B cell (primary cell): ENCODE measurements around the gene CAMTA1. TPM values are rescaled to one million over a fixed set of nuclear protein-coding genes. Genes with fewer than 3 reads are reported as not detected.

Experiments
- ATAC-seq: fragments of 200-7000 bp; cut with Tn5 transposase; one replicate; pipeline ENCODE4 v1.10.0; 2021; ENCODE audit warnings: low read depth, mild to moderate bottlenecking, moderate number of reproducible peaks, moderate library complexity
- CTCF ChIA-PET: fragments of 350-600 bp; sonication (Branson Sonifier 250); formaldehyde crosslinking; loops from one replicate; lab custom pipeline; 2021; ENCODE audit warnings: antibody characterized with exemption, inconsistent platforms; lab: Charles Lee
- POLR2A ChIA-PET: fragments of 350-600 bp; sonication (Branson Sonifier 250); formaldehyde crosslinking; loops from one replicate; lab custom pipeline; 2021; ENCODE audit warnings: antibody characterized with exemption; lab: Charles Lee
- DNase-seq: peaks from one replicate; pipeline ENCODE4 v3.0.0; 2013
- H2AFZ ChIP-seq: 2 replicates; pipeline ENCODE4 v1.6.1; 2012; ENCODE audit warnings: mild to moderate bottlenecking, low read depth, low read length; ENCODE audit not compliant: insufficient read depth, poor library complexity, severe bottlenecking
- H3K27ac ChIP-seq, 2 donors: 1 replicate in 1 of 2; 2 replicates in 1 of 2; pipeline ENCODE4 v1.5.1; 2012 to 2013; ENCODE audit warnings: low read length in 2 of 2, mild to moderate bottlenecking in 2 of 2, moderate library complexity in 1 of 2
- H3K27me3 ChIP-seq, 4 experiments: fragments of 200-600 bp in 1 of 4; sonication (generic) in 1 of 4; replicated peaks in 1 of 4; 1 replicate in 2 of 4; 2 replicates in 2 of 4; pipeline versions ENCODE4 v1.6.1 to v1.7.0; 2013 to 2016; ENCODE audit warnings: low read length in 3 of 4, mild to moderate bottlenecking in 2 of 4, mixed read lengths in 1 of 4, moderate library complexity in 1 of 4; ENCODE audit not compliant: insufficient read depth in 4 of 4, control insufficient read depth in 3 of 4; ENCODE audit errors: control extremely low read depth in 1 of 4
- H3K36me3 ChIP-seq, 2 experiments: replicated peaks in 1 of 2; 1 replicate in 1 of 2; 2 replicates in 1 of 2; pipeline versions ENCODE4 v1.6.1 to v1.7.1; 2013; ENCODE audit warnings: low read length in 1 of 2; ENCODE audit not compliant: insufficient read depth in 2 of 2, control insufficient read depth in 1 of 2; ENCODE audit errors: control extremely low read depth in 1 of 2, extremely low read depth in 1 of 2
- H3K4me1 ChIP-seq, 2 donors: fragments of 200-600 bp in 1 of 2; sonication (generic) in 1 of 2; 1 replicate in 1 of 2; 2 replicates in 1 of 2; pipeline versions ENCODE4 v1.5.1 to v1.6.1; 2013 to 2017; ENCODE audit warnings: low read length in 2 of 2; ENCODE audit not compliant: control insufficient read depth in 2 of 2, insufficient read depth in 2 of 2
- H3K4me2 ChIP-seq: replicated peaks from 2 replicates; pipeline ENCODE3; 2012; ENCODE audit warnings: mild to moderate bottlenecking, low read depth, low read length; ENCODE audit not compliant: poor library complexity, severe bottlenecking
- H3K4me3 ChIP-seq, 5 experiments: fragments of 200-600 bp in 1 of 5; sonication (generic) in 1 of 5; 1 replicate in 3 of 5; 2 replicates in 2 of 5; pipeline versions ENCODE4 v1.5.1 to v1.7.0; 2011 to 2016; ENCODE audit warnings: low read length in 4 of 5, mild to moderate bottlenecking in 4 of 5, low read depth in 2 of 5, control low read depth in 1 of 5, moderate library complexity in 1 of 5; ENCODE audit not compliant: insufficient read depth in 1 of 5; ENCODE audit errors: control extremely low read depth in 1 of 5, extremely low read depth in 1 of 5
- H3K79me2 ChIP-seq: fragments of 200-600 bp; sonication (generic); one replicate; pipeline ENCODE4 v1.6.0; 2016; ENCODE audit warnings: low read length; ENCODE audit not compliant: control insufficient read depth, insufficient read depth
- H3K9ac ChIP-seq: fragments of 200-600 bp; sonication (generic); 2 replicates; pipeline ENCODE4 v1.6.1; 2017; ENCODE audit warnings: mild to moderate bottlenecking, low read length, moderate library complexity
- H3K9me3 ChIP-seq, 3 donors: one replicate each; pipeline versions ENCODE4 v1.6.1 to v1.7.1; 2013; ENCODE audit warnings: low read length in 2 of 3; ENCODE audit not compliant: control insufficient read depth in 2 of 3, insufficient read depth in 1 of 3; ENCODE audit errors: control extremely low read depth in 1 of 3
- H4K20me1 ChIP-seq: 2 replicates; pipeline ENCODE4 v1.6.0; 2012; ENCODE audit warnings: mild to moderate bottlenecking, low read length; ENCODE audit not compliant: insufficient read depth, control insufficient read depth, poor library complexity, severe bottlenecking
- H3K27ac Mint-ChIP-seq: one replicate; pipeline ENCODE4 v1.8.0; 2021; ENCODE audit warnings: mixed read lengths
- H3K27me3 Mint-ChIP-seq: one replicate; pipeline ENCODE4 v1.8.0; 2021; ENCODE audit warnings: mixed read lengths
- H3K4me1 Mint-ChIP-seq: one replicate; pipeline ENCODE4 v1.8.0; 2021; ENCODE audit warnings: mixed read lengths
- H3K4me3 Mint-ChIP-seq: one replicate; pipeline ENCODE4 v1.8.0; 2021; ENCODE audit warnings: mixed read lengths
- H3K9me3 Mint-ChIP-seq: one replicate; pipeline ENCODE4 v1.8.0; 2022; ENCODE audit warnings: mixed read lengths; ENCODE audit not compliant: insufficient read depth
- EZH2 ChIP-seq: IDR thresholded peaks from 2 replicates; pipeline ENCODE4 v1.6.1; 2012; ENCODE audit warnings: borderline replicate concordance, low read depth, mild to moderate bottlenecking, moderate library complexity, low read length; ENCODE audit not compliant: insufficient read depth, poor library complexity, severe bottlenecking
- WGBS: methylation state at CpG from one replicate; pipeline ENCODE4 v1.1.5; 2013; ENCODE audit warnings: missing lambda C conversion rate; ENCODE audit not compliant: insufficient coverage; 5-methylcytosine and 5-hydroxymethylcytosine counted together
- intact Hi-C: fragments of 100-400 bp; cut with micrococcal nuclease; formaldehyde crosslinking; loops from one replicate; pipeline ENCODE4 v1.10.0; 2022
- polyA plus RNA-seq: library from polyadenylated mRNA; depleted of rRNA; stranded (reverse); fragments of >200 nt; gene quantifications from 2 replicates; pipeline ENCODE4 v1.2.3, GENCODE V29; 2012
- total RNA-seq, 2 donors: library from RNA; stranded (reverse); fragments of 120-200 nt in 1 of 2; gene quantifications; 1 replicate in 1 of 2; 2 replicates in 1 of 2; pipeline versions ENCODE4 v1.2.3 to v1.2.4, GENCODE V29; 2013 to 2022
- TF ChIP-seq, protein P1 (sequence below): fragments of 200-600 bp; IDR thresholded peaks from one replicate; pipeline ENCODE4 v1.8.0; 2022; ENCODE audit warnings: antibody characterized with exemption, mild to moderate bottlenecking

The CAMTA1 gene
- total and polyA plus RNA-seq, 2 donors (not counting 1 experiment from before 2014, with no cell fraction given) = 42.2 to 45.7 TPM

DNA sequence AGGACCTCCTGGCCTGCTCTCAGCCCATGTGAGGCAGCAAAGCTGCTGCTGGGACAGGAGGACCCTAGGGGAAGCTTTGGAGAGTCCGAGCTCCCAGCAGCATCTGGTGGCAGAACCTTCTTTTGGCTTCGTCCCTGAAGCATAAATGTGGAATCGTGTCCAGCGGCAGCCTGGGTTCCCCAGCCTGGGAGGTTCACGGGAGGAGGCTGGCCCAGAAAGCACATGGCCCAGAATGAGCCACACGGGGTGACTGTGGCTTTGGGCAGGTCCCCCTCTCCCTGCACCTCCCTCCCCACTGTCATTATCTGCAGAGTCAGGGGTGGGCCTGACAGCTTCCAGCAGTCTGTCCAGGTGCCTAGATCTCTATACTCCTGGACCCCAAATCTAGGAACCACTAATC is 667.8 kb downstream of the CAMTA1 start:
- Histone ChIP-seq H3K4me1 (no peaks in the 10 kb centered on the region), H4K20me1 (no peaks in the 10 kb centered on the region), H3K27me3 (no peaks in the 10 kb centered on the region), H2AFZ (no peak overlapping the region), H3K36me3 (no peaks in the 10 kb centered on the region), H3K4me2 (no peak overlapping the region), H3K27ac (no peak overlapping the region), H3K9ac (no peak overlapping the region), H3K9me3 (no peaks in the 10 kb centered on the region), H3K4me3 (no peak overlapping the region), H3K79me2 (no peaks in the 10 kb centered on the region)
- intact Hi-C loops = no loop called here
- DNase-seq (no peak), ATAC-seq (no peak)
- Mint-ChIP-seq H3K9me3 (no peaks in the 10 kb centered on the region), H3K27me3 (no peaks in the 10 kb centered on the region), H3K4me3 (no peak overlapping the region), H3K4me1 (no peaks in the 10 kb centered on the region), H3K27ac (no peak overlapping the region)
- 67% methylated on average over 6 of the region's 6 CpGs for WGBS
- ChIA-PET POLR2A (no interaction called here), CTCF (no interaction called here)
- no peak for TF ChIP-seq EZH2
- TF ChIP-seq, protein P1, sequence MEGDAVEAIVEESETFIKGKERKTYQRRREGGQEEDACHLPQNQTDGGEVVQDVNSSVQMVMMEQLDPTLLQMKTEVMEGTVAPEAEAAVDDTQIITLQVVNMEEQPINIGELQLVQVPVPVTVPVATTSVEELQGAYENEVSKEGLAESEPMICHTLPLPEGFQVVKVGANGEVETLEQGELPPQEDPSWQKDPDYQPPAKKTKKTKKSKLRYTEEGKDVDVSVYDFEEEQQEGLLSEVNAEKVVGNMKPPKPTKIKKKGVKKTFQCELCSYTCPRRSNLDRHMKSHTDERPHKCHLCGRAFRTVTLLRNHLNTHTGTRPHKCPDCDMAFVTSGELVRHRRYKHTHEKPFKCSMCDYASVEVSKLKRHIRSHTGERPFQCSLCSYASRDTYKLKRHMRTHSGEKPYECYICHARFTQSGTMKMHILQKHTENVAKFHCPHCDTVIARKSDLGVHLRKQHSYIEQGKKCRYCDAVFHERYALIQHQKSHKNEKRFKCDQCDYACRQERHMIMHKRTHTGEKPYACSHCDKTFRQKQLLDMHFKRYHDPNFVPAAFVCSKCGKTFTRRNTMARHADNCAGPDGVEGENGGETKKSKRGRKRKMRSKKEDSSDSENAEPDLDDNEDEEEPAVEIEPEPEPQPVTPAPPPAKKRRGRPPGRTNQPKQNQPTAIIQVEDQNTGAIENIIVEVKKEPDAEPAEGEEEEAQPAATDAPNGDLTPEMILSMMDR = no peak

DNA sequence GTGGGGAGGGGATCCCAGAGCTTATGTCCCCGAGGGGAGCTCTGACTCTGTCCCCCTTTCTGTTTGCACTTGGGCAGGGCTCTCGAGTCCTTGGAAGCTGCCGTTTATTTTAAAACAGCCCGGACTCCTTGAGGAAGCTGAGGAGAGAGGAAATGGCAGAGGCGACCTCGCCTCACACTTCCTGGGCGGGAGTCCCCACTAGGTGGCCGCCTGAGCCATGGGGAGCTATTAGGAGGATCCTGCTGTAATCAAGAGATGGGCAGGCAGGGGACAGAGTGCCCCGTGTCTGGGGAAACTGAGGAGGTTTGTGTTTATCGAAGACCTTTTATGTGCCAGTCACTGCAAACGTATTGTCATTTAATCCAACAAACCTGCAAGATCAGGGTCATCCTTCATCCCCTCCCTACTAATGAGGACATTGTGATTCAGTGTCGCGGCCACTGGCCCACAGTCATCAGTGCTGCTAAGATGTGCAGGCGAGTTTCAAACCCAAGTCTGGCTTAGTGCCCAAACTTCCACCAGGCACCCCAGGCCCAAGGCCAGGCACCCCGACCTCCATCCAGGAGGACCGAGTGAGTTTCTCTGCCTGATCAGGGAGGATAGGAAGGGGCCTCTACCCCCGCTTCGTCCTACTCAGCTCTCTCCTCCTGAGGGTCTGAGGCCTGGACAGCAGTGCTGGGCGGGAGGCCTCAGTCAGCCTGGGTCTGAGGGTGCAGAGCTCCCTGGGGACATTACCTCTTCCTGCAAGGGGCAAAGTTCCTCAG is 669.0 kb downstream of the CAMTA1 start:
- Mint-ChIP-seq H3K9me3 (no peaks in the 10 kb centered on the region), H3K27ac (no peak overlapping the region), H3K4me3 (no peak overlapping the region), H3K4me1 (no peaks in the 10 kb centered on the region), H3K27me3 (no peaks in the 10 kb centered on the region)
- ATAC-seq = no peak
- no peaks in the 10 kb centered on the region for H3K9me3 ChIP-seq
- H3K79me2 ChIP-seq = no peaks in the 10 kb centered on the region
- no peaks in the 10 kb centered on the region for H3K4me1 ChIP-seq
- H3K36me3 ChIP-seq = no peaks in the 10 kb centered on the region
- no peak overlapping the region for H2AFZ ChIP-seq
- no peaks in the 10 kb centered on the region for H4K20me1 ChIP-seq
- intact Hi-C loops = no loop called here
- no peak overlapping the region for H3K4me3 ChIP-seq
- no peak for TF ChIP-seq EZH2
- TF ChIP-seq, protein P1 = no peak
- no peak overlapping the region for H3K4me2 ChIP-seq
- WGBS = 60% methylated on average over 19 of the region's 19 CpGs
- no peak overlapping the region for H3K9ac ChIP-seq
- CTCF ChIA-PET = no interaction called here
- H3K27ac ChIP-seq = no peak overlapping the region
- POLR2A ChIA-PET = no interaction called here
- H3K27me3 ChIP-seq = no peaks in the 10 kb centered on the region
- DNase-seq = no peak
